ENCODE results near the gene SHPK.

SHPK gene

GRCh38 chr17:3590231-3590630 lies 45.8 kb downstream of the SHPK start:
- Histone ChIP-seq H3K9me3 (ENCODE audit: insufficient read depth, low read length) (no peaks in the 10 kb centered on the region), H3K79me2 (ENCODE audit: insufficient read depth, low read length) (no peaks in the 10 kb centered on the region), H3K9ac (ENCODE audit: low read length) (no peak overlapping the region), H3K9me2 (replicated peaks; ENCODE audit: insufficient read depth, low read length) (no peaks in the 10 kb centered on the region), H3K4me2 (ENCODE audit: low read depth, low read length, poor library complexity, severe bottlenecking) (no peak overlapping the region), H3K36me3 (ENCODE audit: low read length) (no peaks in the 10 kb centered on the region), H2AFZ (ENCODE audit: low read depth, low read length, severe bottlenecking) (no peak overlapping the region), H3K4me3 (ENCODE audit: insufficient read depth, low read length, poor library complexity, severe bottlenecking) (no peak overlapping the region), H3K27ac (ENCODE audit: low read depth, low read length) (no peak overlapping the region), H3K27me3 (ENCODE audit: low read length) (no peaks in the 10 kb centered on the region), H3F3A (ENCODE audit: insufficient read depth) (no peaks in the 10 kb centered on the region), H4K20me1 (ENCODE audit: low read depth, low read length) (no peaks in the 10 kb centered on the region)
- no peak for TF ChIP-seq EZH2phosphoT487 (conservative IDR thresholded peaks at IDR 0.05; ENCODE audit: low read length)
- TF ChIP-seq CTCF (IDR thresholded peaks at IDR 0.05; ENCODE audit: insufficient read depth, low read length, poor library complexity, severe bottlenecking), result no peak

- no peak overlapping the region for H3K4me3 ChIP-seq (ENCODE audit: insufficient read depth, low read length, poor library complexity, severe bottlenecking)
- TF ChIP-seq CTCF (IDR thresholded peaks at IDR 0.05; ENCODE audit: insufficient read depth, low read length, poor library complexity, severe bottlenecking) (no peak), EZH2phosphoT487 (conservative IDR thresholded peaks at IDR 0.05; ENCODE audit: low read length) (no peak)
- no peaks in the 10 kb centered on the region for H3F3A ChIP-seq (ENCODE audit: insufficient read depth)
- no peaks in the 10 kb centered on the region for H3K27me3 ChIP-seq (ENCODE audit: low read length)
- no peaks in the 10 kb centered on the region for H4K20me1 ChIP-seq (ENCODE audit: low read depth, low read length)
- no peak overlapping the region for H3K4me2 ChIP-seq (ENCODE audit: low read depth, low read length, poor library complexity, severe bottlenecking)
- no peak overlapping the region for H2AFZ ChIP-seq (ENCODE audit: low read depth, low read length, severe bottlenecking)
- no peaks in the 10 kb centered on the region for H3K9me2 ChIP-seq (replicated peaks; ENCODE audit: insufficient read depth, low read length)
- H3K9ac ChIP-seq (ENCODE audit: low read length), result no peak overlapping the region
- no peak overlapping the region for H3K27ac ChIP-seq (ENCODE audit: low read depth, low read length)
- H3K79me2 ChIP-seq (ENCODE audit: insufficient read depth, low read length), result no peaks in the 10 kb centered on the region
- no peaks in the 10 kb centered on the region for H3K9me3 ChIP-seq (ENCODE audit: insufficient read depth, low read length)
- H3K36me3 ChIP-seq (ENCODE audit: low read length), result no peaks in the 10 kb centered on the region
Measured at GRCh38 chr17:3589784-3590183, 46.3 kb downstream of the SHPK start.

- no peaks in the 10 kb centered on the region for H4K20me1 ChIP-seq (ENCODE audit: low read depth, low read length)
- H3K27me3 ChIP-seq (ENCODE audit: low read length), result no peaks in the 10 kb centered on the region
- no peaks in the 10 kb centered on the region for H3F3A ChIP-seq (ENCODE audit: insufficient read depth)
- no peak overlapping the region for H3K4me3 ChIP-seq (ENCODE audit: insufficient read depth, low read length, poor library complexity, severe bottlenecking)
- H3K36me3 ChIP-seq (ENCODE audit: low read length), result no peaks in the 10 kb centered on the region
- no peak for TF ChIP-seq EZH2phosphoT487 (conservative IDR thresholded peaks at IDR 0.05; ENCODE audit: low read length)
- no peak for TF ChIP-seq CTCF (IDR thresholded peaks at IDR 0.05; ENCODE audit: insufficient read depth, low read length, poor library complexity, severe bottlenecking)
- H3K9me2 ChIP-seq (replicated peaks; ENCODE audit: insufficient read depth, low read length), result no peaks in the 10 kb centered on the region
- H2AFZ ChIP-seq (ENCODE audit: low read depth, low read length, severe bottlenecking), result no peak overlapping the region
- H3K9me3 ChIP-seq (ENCODE audit: insufficient read depth, low read length), result no peaks in the 10 kb centered on the region
- no peaks in the 10 kb centered on the region for H3K79me2 ChIP-seq (ENCODE audit: insufficient read depth, low read length)
- H3K27ac ChIP-seq (ENCODE audit: low read depth, low read length), result no peak overlapping the region
- H3K4me2 ChIP-seq (ENCODE audit: low read depth, low read length, poor library complexity, severe bottlenecking), result no peak overlapping the region
- no peak overlapping the region for H3K9ac ChIP-seq (ENCODE audit: low read length)
Measured at GRCh38 chr17:3585826-3586225, 50.2 kb downstream of the SHPK start.

Data from SU-DHL-6 (cell line).